ENCODE results near the gene ZNF540. TPM values are rescaled to one million over a fixed set of nuclear protein-coding genes. Genes with fewer than 3 reads are reported as not detected.
A peak's percentile ranks its signal among the peaks of the same experiment; 100 is the strongest.

ZNF540 gene
- total and polyA plus RNA-seq, 10 of the 15 experiments (the other 5 are each of a cell fraction or from before 2014, with no cell fraction given), result 0.17 to 2.3 (median 0.43) TPM

DNA sequence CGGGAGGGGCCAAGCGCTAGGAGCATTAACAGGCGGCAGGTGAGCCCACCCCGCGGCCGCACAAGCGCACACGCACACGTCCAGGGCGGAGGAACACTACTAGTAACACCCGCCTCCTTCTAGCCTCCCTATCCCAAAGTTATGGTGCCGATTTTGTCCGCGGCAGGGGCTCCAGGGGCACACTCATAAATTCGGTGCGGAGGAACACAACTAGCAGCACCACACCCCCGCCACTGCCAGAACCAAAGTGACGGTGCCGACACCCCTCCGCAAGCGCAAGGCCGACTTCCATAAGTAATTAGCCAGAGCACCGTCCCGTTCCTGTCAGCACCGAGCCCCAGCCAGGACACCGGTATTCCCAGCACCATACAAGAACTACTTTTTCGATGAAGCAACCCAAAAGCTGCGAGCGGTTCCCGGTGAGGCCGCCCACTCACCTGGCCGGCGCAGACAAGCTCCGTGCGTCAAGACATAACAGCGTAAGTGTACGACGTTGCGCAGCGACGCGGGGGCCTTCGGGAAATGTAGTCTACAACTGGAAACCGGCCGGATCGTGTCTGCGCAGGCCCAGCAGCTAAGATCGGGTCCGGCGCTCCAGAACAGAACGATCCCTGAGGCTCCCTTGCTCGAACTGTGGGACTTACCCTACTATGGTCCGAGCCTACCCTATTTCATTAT, at the start of gene ZNF540, which contains the start of gene ZNF571 (continued):
- TF ChIP-seq CUX1 (IDR thresholded peaks at IDR 0.05; ENCODE audit: insufficient replicate concordance, low read depth, low read length), result no peak

GRCh38 chr19:37551129-37551993, 43.3 kb upstream of the ZNF540 start:
- ChIA-PET RAD21 (ENCODE audit: unreplicated experiment) (no interaction called here), SMC1A (ENCODE audit: uncharacterized antibody, unreplicated experiment) (no interaction called here), CTCF (no interaction called here), POLR2A (no interaction called here)
- Histone ChIP-seq H3K4me1 (ENCODE audit: control insufficient read depth, insufficient read depth, low read length) (no peaks in the 10 kb centered on the region), H3K4me2 (ENCODE audit: control insufficient read depth, insufficient read depth) (peak overlapping the region; percentile 56), H3K4me3 (peak overlapping the region; percentile 49; the same call in 1 of the 2 replicates), H3K79me2 (ENCODE audit: control insufficient read depth, insufficient read depth, low read length) (no peaks in the 10 kb centered on the region), H3K27ac (ENCODE audit: control insufficient read depth, insufficient read depth) (no peak overlapping the region), H3K36me3 (ENCODE audit: control insufficient read depth in 2 of 2, insufficient read depth in 2 of 2, low read length in 1 of 2) (no peaks in the 10 kb centered on the region), H2AFZ (ENCODE audit: control insufficient read depth, low read depth, low read length) (peak overlapping the region; percentile 60), H3K27me3 (replicated peaks in 1 of 2; ENCODE audit: control insufficient read depth in 2 of 2, insufficient read depth in 2 of 2, low read length in 1 of 2) (no peaks in the 10 kb centered on the region), H4K20me1 (ENCODE audit: control insufficient read depth, insufficient read depth) (no peaks in the 10 kb centered on the region), H3K9me3 (replicated peaks; ENCODE audit: control insufficient read depth, insufficient read depth, low read length) (peaks cover 22% of the 10 kb centered on the region), H3K9ac (ENCODE audit: control insufficient read depth, insufficient read depth, low read length) (no peak overlapping the region)
- in situ Hi-C loops (cut with MboI), result no loop called here
- intact Hi-C loops (cut with micrococcal nuclease; ENCODE audit: unreplicated experiment), result no loop called here
- BruUV-seq (replicated peaks), result no TSS peak
- 40% methylated on average over 60 of the region's 65 CpGs for WGBS (ENCODE audit: insufficient coverage, insufficient replicate concordance, low lambda C conversion rate, missing lambda C conversion rate)
- ATAC-seq (no peak), FAIRE-seq (no peak), DNase-seq (ENCODE audit: low read depth, low spot score) (no peak)
- TF ChIP-seq POLR2A (IDR thresholded peaks at IDR 0.05; ENCODE audit: low read depth, low read length) (peak; percentile 67; the same call in 1 of the 2 replicates), CHD4 (IDR thresholded peaks at IDR 0.05) (no peak), CREB1 (IDR thresholded peaks at IDR 0.05; ENCODE audit: low read depth) (peak; percentile 82; the same call in 1 of the 2 replicates), SMC3 (IDR thresholded peaks at IDR 0.05; ENCODE audit: borderline replicate concordance, low read length) (peak; percentile 21; the same call in 1 of the 2 replicates), PKNOX1 (IDR thresholded peaks at IDR 0.05) (peak; percentile 63), ELK1 (IDR thresholded peaks at IDR 0.05; ENCODE audit: low read depth, low read length) (no peak), CTCF (IDR thresholded peaks at IDR 0.05 in 2 of 3, conservative IDR thresholded peaks at IDR 0.05 in 1 of 3; ENCODE audit: control insufficient read depth in 2 of 3, extremely low read depth in 1 of 3, insufficient read depth in 1 of 3, low read depth in 3 of 3, low read length in 3 of 3) (peak in 2 of 3 experiments; percentile 7 to 39; a peak in 3 of 6 replicates)

Data from GM12878 (cell line).